Prostate gland (tissue), 2 donors: ENCODE results near the gene S1PR4.

Experiments
- CTCF ChIP-seq, 4 experiments: fragments of 200-600 bp in 2 of 4; fragments of 450-650 bp in 2 of 4; sonication (generic) in 2 of 4; IDR thresholded peaks; 1 replicate in 3 of 4; 2 replicates in 1 of 4; pipeline ENCODE4 v1.5.1; 2016 to 2019; ENCODE audit warnings: antibody characterized with exemption in 4 of 4, mild to moderate bottlenecking in 2 of 4, moderate library complexity in 2 of 4
- POLR2A ChIP-seq: fragments of 450-650 bp; IDR thresholded peaks from one replicate; pipeline ENCODE4 v1.6.1; 2016; ENCODE audit warnings: antibody characterized with exemption, mild to moderate bottlenecking
- POLR2AphosphoS5 ChIP-seq: sonication (generic); formaldehyde crosslinking; IDR thresholded peaks from one replicate; pipeline ENCODE4 v1.6.1; 2017; ENCODE audit warnings: antibody characterized with exemption

GRCh38 chr19:3207461-3208242 is 29.1 kb downstream of the S1PR4 start:
- TF ChIP-seq CTCF (IDR thresholded peaks at IDR 0.05), result no peak
- TF ChIP-seq POLR2A, result no peak
- TF ChIP-seq POLR2AphosphoS5, result no peak
